Subcutaneous abdominal adipose tissue (tissue), 5 donors: ENCODE results near the gene GFRA4.
"Not testable (repeated sequence)": the region's sequence is repeated elsewhere in the genome, so short reads cannot be mapped to it uniquely, and the experiment has no call there.

Experiments
- H3K27ac ChIP-seq: one replicate; pipeline ENCODE4 v1.7.0; 2013; ENCODE audit warnings: low read depth, mild to moderate bottlenecking, inconsistent platforms, low read length, moderate library complexity
- H3K27me3 ChIP-seq, 5 donors: one replicate each; pipeline ENCODE4 v1.7.0; 2013; ENCODE audit warnings: low read length in 5 of 5, inconsistent platforms in 1 of 5; ENCODE audit not compliant: control insufficient read depth in 5 of 5, insufficient read depth in 4 of 5
- H3K36me3 ChIP-seq, 5 donors: one replicate each; pipeline ENCODE4 v1.7.0; 2013; ENCODE audit warnings: low read length in 5 of 5; ENCODE audit not compliant: control insufficient read depth in 5 of 5, insufficient read depth in 5 of 5
- H3K4me1 ChIP-seq, 5 donors: one replicate each; pipeline ENCODE4 v1.7.0; 2013; ENCODE audit warnings: low read length in 5 of 5, mild to moderate bottlenecking in 3 of 5, moderate library complexity in 1 of 5; ENCODE audit not compliant: control insufficient read depth in 5 of 5, insufficient read depth in 5 of 5
- H3K4me3 ChIP-seq, 5 donors: one replicate each; pipeline ENCODE4 v1.7.0; 2013; ENCODE audit warnings: low read length in 5 of 5, low read depth in 1 of 5
- H3K9ac ChIP-seq, 5 donors: one replicate each; pipeline ENCODE4 v1.7.0; 2013; ENCODE audit warnings: low read length in 5 of 5, mild to moderate bottlenecking in 4 of 5, moderate library complexity in 3 of 5
- H3K9me3 ChIP-seq, 5 donors: one replicate each; pipeline ENCODE4 v1.7.0; 2013; ENCODE audit warnings: low read length in 5 of 5; ENCODE audit not compliant: control insufficient read depth in 5 of 5
- donor health status: healthy.
- donor health status: healthy.
- donor health status: healthy.
- donor health status: healthy.
- donor health status: healthy.

GFRA4 gene

GRCh38 chr20:3628502-3629314 is 34.5 kb downstream of the GFRA4 start:
- H3K4me1 ChIP-seq, result peaks cover 0 to 4% (median 0%) of the 10 kb centered on the region in 5 donors
- no peaks in the 10 kb centered on the region for H3K9me3 ChIP-seq
- H3K4me3 ChIP-seq, result no peak overlapping the region
- H3K36me3 ChIP-seq, result peaks cover 15 to 55% (median 25%) of the 10 kb centered on the region in 5 donors
- H3K9ac ChIP-seq, result no peak overlapping the region
- H3K27me3 ChIP-seq, result no peaks in the 10 kb centered on the region
- H3K27ac ChIP-seq, result no peak overlapping the region

GRCh38 chr20:3627476-3627875 is 35.7 kb downstream of the GFRA4 start:
- no peaks in the 10 kb centered on the region for H3K9me3 ChIP-seq
- no peaks in the 10 kb centered on the region for H3K27me3 ChIP-seq
- peaks cover 0 to 4% (median 0%) of the 10 kb centered on the region in 5 donors for H3K4me1 ChIP-seq
- peaks cover 17 to 48% (median 25%) of the 10 kb centered on the region in 5 donors for H3K36me3 ChIP-seq
- no peak overlapping the region for H3K27ac ChIP-seq
- H3K4me3 ChIP-seq, result no peak overlapping the region
- no peak overlapping the region for H3K9ac ChIP-seq

GRCh38 chr20:3622406-3622805 is 40.8 kb downstream of the GFRA4 start:
- no peak overlapping the region for H3K27ac ChIP-seq
- H3K9ac ChIP-seq, result no peak overlapping the region
- no peaks in the 10 kb centered on the region for H3K9me3 ChIP-seq
- no peaks in the 10 kb centered on the region for H3K27me3 ChIP-seq
- peaks cover 8 to 37% (median 16%) of the 10 kb centered on the region in 5 donors for H3K36me3 ChIP-seq
- H3K4me3 ChIP-seq, result no peak overlapping the region
- H3K4me1 ChIP-seq, result no peaks in the 10 kb centered on the region

- Histone ChIP-seq H3K27ac (no peak overlapping the region), H3K9me3 (no peaks in the 10 kb centered on the region), H3K4me1 (no peaks in the 10 kb centered on the region), H3K27me3 (no peaks in the 10 kb centered on the region), H3K36me3 (peaks cover 12 to 39% (median 14%) of the 10 kb centered on the region in 5 donors), H3K4me3 (no peak overlapping the region), H3K9ac (no peak overlapping the region)
These were observed 42.1 kb downstream of the GFRA4 start for GRCh38 chr20:3621111-3621510.

- H3K27me3 ChIP-seq, result no peaks in the 10 kb centered on the region
- H3K36me3 ChIP-seq, result peaks cover 0 to 31% (median 9%) of the 10 kb centered on the region in 5 donors
- no peak overlapping the region for H3K9ac ChIP-seq
- H3K4me1 ChIP-seq, result no peaks in the 10 kb centered on the region
- no peak overlapping the region for H3K27ac ChIP-seq
- no peaks in the 10 kb centered on the region for H3K9me3 ChIP-seq
- H3K4me3 ChIP-seq, result no peak overlapping the region
These were observed 46.9 kb downstream of the GFRA4 start for GRCh38 chr20:3616250-3616649.

GRCh38 chr20:3615171-3615840 is 47.9 kb downstream of the GFRA4 start:
- not testable (repeated sequence) for H3K4me3 ChIP-seq, H3K9ac ChIP-seq, H3K4me1 ChIP-seq, H3K27me3 ChIP-seq, H3K27ac ChIP-seq, H3K9me3 ChIP-seq
- H3K36me3 ChIP-seq, result peaks cover 0 to 33% (median 9%) of the 10 kb centered on the region in 5 donors

- no peak overlapping the region for H3K4me3 ChIP-seq
- H3K9ac ChIP-seq, result no peak overlapping the region
These were observed 48.7 kb downstream of the GFRA4 start for GRCh38 chr20:3614466-3614865.

GRCh38 chr20:3613821-3614440 is 49.3 kb downstream of the GFRA4 start:
- H3K4me1 ChIP-seq, result no peaks in the 10 kb centered on the region
- no peak overlapping the region for H3K4me3 ChIP-seq
- H3K36me3 ChIP-seq, result peaks cover 0 to 35% (median 9%) of the 10 kb centered on the region in 5 donors
- H3K9me3 ChIP-seq, result no peaks in the 10 kb centered on the region
- no peaks in the 10 kb centered on the region for H3K27me3 ChIP-seq
- no peak overlapping the region for H3K27ac ChIP-seq
- no peak overlapping the region for H3K9ac ChIP-seq

More at GRCh38 chr20:3614466-3614865, 48.7 kb downstream of the GFRA4 start:
- Histone ChIP-seq H3K9me3 (no peaks in the 10 kb centered on the region), H3K4me1 (no peaks in the 10 kb centered on the region), H3K27me3 (no peaks in the 10 kb centered on the region), H3K36me3 (peaks cover 0 to 38% (median 9%) of the 10 kb centered on the region in 5 donors), H3K27ac (no peak overlapping the region)

- Histone ChIP-seq H3K9me3 (no peaks in the 10 kb centered on the region), H3K27me3 (no peaks in the 10 kb centered on the region), H3K4me3 (no peak overlapping the region), H3K4me1 (no peaks in the 10 kb centered on the region), H3K9ac (no peak overlapping the region), H3K36me3 (peaks cover 4 to 27% (median 10%) of the 10 kb centered on the region in 5 donors), H3K27ac (no peak overlapping the region)
These were observed 50.2 kb downstream of the GFRA4 start for GRCh38 chr20:3612795-3613572.
